NCI-H82 treated with DMSO at 0.1 percent for 48 hours (cell line): ENCODE data around the gene PRKCB.
A peak's percentile ranks its signal among the peaks of the same experiment; 100 is the strongest.

ENCODE experiments used
- DNase-seq: peaks from one replicate; lab custom pipeline; 2025; ENCODE audit not compliant: unreplicated experiment; lab: John Stamatoyannopoulos, UW

Gene PRKCB

DNA sequence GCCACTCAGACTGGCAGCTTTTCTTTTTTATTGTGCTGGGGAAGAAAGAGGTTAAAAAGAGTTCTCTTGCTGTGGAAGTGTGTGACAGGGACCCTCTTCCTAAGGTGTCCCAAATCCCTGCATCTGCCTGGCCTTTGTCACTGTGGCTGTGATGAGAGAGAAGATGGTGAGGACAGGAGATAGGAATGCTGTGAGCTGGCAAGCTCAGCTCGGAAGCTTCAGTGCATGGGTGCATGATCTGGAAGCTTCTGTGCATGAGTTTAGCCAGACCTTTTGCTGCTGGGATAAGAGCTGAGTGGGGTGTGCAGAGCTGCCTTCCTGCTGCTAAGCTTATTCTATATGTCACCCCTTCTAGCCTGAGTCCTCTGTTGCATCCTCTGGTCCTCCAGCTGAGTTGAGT is 317.0 kb downstream of the PRKCB start:
- no peak for DNase-seq

DNA sequence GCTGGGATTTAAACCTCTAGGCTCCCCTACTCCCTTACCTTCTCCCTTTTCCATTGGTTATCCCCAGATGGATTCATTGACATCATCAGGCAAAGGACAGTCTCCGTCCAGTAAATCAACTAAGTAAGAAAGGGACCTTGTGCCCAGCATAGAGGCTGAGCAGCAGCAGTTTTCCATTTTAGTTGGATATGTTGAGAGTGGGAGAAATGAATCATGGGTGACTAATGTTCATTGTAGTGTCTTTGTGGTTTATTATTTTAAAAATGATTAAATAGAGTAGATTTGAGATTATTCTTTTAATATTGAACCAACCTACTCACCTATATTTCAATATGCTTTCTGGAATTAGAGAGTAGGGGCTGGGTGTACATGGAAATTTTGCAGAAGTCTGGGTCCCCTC is 321.0 kb downstream of the PRKCB start:
- DNase-seq = no peak

DNA sequence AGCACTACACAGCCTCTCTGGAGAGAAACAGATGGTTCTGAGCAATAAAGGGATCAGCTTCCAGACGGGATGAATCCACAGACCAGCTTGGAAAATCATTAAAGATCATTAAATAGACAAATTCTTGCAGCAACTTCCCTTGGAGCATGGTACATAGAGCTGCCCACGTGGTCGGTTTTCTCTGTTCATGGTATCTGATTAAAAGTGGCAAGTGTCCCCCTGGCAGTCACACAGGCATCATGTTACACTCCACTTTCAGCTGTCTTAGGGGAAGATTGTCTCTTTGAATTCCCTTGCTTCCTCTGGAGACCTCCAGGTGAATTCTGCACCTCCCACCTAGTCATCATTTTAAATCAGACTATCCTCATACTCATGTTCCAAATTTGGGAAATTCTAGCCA is 328.2 kb downstream of the PRKCB start:
- DNase-seq = peak; percentile 18

DNA sequence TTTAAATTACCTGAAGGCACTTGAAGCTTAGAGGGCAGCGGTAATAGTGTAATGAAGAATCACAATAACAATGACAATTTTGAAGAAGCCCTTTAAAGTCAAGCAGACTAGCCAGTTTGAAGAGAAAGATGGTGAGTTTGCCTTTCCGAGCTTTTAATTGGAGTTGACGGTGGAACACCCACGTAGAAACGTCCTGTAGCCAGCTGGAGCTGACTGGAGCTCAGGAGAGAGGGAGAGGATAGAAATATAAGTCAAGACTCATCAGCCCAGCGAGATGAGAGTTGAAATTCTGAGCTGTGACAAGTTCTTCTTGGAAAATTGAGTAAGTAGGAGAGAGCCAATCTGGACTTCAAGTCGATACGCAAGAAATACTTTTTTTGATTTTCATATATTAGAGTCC is 328.6 kb downstream of the PRKCB start:
- DNase-seq = no peak

DNA sequence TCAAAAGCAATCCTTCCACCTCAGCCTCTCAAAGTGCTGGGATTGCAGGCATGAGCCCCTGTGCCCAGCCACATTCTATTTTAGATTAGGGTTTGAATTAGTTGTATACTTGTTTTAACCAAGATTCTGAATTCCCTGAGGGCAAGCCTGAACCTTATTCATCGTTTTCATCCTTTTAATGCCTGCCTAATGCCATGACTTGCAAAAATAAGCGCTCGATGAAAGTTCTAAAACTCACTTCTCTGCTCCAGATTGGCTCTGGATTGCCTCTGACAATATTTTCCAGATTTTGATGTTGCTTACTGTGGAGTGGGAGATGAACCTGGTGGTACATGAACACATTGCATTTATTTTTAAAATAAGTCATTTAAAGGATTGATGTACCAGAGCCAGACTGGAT is 329.5 kb downstream of the PRKCB start:
- DNase-seq = no peak

DNA sequence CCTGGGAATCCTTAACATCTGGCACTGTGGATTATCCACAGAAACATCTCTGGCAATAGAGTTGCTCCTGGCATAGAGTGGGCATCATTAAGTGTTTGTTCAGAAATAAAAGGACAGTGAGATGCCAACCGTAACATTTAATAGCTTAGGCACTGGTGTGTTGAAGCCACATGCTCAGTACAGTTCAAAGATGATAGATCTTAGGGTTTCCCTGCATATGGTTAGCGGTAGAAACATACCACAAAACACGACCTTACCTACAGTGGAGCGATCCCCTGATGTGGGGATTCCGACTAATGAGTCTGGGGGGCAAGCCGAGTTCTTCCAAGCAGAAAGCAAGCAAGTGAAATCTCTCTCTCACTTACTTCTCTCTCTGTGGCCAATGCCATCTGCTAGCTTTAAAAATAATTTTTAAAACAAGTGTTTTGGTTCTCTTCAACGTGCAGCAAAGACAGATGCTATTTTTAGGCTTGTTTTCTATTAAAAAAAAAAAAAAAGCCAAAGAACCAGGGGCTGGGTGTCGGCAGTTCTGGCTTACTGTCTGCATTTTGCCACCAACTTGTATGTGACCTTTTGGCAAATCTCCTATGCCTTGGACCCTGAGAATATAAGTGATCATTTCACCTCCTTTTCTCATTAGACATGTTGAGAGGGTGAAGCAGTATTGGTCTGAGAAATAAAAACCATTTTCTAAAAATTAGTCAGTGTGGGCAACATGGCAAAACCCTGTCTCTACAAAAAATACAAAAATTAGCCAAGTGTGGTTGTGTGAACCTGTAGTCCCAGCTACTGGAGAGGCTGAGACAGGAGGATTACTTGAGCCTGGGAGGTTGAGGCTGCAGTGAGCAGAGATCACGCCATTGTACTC is 331.1 kb downstream of the PRKCB start:
- no peak for DNase-seq

DNA sequence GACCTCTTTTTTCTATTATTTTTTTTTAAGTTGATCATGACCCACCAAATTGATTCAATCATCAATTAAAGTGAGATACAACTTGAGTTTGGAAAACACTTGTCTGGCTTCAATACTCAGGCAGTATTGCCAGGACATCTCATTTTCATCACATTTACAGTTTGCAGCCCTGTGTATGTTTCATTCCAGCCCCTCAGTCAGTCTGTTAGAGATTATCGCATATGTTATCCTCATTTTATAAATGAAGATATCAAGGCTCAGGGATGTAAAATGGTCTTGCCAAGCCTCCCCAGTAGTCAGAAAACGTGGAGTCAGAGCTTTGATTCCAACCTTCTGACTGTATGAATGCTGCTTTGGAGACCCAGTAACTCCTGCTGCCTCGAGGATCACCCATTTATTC is 333.1 kb downstream of the PRKCB start:
- DNase-seq = no peak

DNA sequence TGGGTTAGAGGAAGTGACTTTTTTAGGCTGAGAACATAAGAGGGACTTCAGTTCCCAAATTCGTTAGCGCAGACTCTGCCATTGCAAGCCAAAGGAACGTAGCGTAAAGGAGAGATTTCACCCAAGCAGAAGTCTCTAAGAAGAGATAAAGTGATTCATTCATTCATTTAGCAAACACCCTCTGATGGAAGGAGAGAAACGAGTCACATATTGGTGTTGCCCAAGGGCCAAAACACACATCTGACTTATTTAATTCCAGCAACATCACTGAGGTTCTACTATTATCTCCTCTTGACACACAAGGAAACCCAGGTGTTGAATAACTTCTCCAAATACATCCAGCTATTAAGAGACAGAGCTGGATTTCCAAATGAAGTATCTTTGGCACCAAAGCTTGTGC is 334.6 kb downstream of the PRKCB start:
- no peak for DNase-seq

DNA sequence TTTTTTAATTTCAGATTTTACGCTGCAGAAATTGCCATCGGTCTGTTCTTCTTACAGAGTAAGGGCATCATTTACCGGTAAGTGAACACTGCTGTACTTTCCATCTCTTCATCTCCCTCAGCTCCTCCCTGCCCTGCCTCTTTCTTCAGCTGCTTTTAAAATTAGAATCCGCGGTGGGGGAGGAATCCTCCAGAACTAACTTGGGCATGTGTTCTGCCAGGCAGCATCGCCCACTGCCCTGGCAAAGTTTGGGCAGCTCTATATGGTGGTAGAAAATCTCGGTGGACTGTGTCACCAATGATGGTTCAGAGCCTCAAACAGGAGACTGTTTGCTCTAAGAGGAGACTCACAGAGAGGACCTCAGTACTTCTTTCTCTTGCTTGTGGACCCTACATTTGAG is 338.7 kb downstream of the PRKCB start:
- DNase-seq = no peak

DNA sequence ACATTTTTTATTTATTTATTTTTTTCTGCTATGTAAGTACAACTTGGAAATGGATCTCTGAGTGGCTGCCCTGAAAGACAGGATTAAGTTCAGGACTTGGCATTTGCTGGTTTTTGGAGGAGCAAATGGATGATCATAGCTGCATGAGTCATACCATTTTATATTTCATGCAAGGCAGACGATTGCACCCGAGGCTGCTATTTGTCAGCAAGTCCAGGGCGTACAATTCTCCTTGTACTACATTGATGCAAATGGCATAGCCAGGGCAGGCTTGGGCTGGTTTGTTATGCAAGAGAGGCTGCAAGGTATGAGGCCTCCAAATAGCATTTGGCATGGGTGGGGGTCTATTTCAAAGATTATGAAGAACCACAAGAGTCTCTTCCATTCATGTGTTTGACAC is 339.2 kb downstream of the PRKCB start:
- DNase-seq = no peak

DNA sequence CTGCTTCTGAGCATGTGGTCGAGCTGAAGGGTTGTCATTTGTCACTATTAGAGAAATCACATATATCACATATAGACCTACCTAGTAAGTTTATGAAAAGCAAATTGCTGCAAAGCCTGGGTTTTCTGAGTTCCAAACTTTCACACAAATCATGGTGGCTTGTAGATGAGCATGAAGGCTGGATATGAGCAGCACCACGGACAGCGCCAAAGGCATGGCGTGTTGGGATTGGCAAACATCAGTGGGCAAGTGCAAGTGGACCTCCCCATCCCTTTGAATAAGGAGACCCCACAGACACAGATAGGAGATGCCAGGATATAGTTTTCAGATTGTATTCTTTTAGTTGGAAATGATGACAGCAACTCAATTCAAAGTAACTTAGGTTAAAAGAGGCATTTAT is 342.7 kb downstream of the PRKCB start:
- no peak for DNase-seq

DNA sequence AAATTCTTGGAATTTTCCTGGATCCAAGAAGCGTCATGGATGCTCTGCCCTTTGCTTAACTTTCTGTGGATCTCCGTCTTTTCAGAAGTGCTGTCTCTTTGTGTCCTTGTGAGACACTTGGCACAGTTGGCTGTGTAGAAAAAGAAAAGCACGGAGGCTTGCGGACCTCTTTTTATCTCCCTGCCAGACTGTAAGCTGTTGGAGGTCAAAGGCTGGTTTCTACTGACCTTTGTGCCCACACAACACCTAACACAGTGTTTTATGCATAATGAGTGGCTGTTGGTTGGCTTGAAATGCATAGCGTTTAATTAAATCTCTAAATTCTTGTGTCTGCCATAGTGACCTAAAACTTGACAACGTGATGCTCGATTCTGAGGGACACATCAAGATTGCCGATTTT is 344.7 kb downstream of the PRKCB start:
- DNase-seq = no peak

DNA sequence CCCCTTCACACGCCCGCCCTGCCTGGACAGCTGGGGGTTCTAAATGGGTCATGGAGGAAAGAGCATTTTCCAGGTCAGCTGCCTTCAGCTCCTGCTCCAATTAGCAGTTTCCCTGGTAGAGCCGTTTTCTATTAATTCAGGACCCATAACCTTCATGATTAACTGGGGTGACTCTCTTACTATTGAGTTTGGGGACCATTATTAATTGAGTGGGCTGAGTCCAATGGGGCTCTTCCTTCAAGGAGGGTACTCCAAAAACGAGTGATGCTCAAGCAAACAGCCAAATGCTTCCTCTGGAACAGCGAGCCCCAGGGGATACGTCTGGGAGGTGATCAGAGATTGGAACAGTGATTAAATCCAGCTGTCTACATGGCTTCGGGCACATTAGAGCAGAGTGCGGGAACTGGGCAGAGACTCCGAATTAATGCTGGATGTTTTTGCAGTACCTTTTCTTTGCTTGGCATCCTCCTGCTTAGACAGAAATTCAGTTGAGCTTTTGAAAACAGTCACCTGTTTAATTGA is 352.3 kb downstream of the PRKCB start:
- DNase-seq = no peak

DNA sequence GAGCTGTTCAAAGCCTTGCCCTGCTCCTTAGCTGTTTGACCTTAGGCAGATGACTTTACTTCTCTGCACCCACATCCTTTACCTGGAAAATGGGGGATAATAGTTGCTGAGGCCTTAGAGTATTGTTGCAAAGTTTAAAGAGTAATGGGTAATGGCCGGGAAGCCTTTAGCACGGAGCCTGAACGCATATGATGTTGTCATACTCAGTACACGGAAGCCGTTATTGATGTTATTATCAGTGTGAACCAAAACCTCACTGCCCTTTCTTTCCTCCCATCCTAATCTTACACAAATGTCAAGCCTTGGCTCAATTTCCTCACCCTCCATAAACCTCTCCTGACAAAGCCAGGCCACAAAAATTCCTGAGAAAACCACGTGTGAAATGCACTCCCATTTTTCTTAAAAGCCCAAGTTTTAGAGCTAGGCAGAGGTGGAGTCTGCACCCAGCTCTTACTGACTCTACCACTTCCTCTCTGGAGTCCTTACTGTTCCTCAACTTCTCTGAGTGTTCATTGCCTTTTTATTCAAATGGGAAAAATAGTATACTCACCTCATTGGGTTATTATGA is 353.1 kb downstream of the PRKCB start:
- DNase-seq = no peak

DNA sequence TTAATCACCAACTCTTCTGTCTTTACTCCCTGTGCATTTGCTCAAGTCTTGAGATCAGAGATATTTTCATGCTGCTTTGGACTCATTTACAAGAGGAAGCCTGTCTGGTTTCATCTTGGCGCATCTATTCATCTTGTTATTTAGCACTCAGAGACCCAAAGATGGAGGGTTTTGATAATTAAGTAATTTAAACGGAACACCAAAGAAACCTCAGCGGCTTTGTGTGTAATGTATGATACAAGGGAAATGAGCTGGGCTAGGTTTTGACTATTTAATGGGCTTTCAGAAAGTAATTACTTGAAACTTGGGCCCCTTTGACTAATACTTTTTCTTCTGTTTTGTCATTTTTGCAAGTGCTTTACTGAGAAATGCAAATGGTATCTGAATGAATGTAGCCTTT is 354.2 kb downstream of the PRKCB start:
- no peak for DNase-seq

DNA sequence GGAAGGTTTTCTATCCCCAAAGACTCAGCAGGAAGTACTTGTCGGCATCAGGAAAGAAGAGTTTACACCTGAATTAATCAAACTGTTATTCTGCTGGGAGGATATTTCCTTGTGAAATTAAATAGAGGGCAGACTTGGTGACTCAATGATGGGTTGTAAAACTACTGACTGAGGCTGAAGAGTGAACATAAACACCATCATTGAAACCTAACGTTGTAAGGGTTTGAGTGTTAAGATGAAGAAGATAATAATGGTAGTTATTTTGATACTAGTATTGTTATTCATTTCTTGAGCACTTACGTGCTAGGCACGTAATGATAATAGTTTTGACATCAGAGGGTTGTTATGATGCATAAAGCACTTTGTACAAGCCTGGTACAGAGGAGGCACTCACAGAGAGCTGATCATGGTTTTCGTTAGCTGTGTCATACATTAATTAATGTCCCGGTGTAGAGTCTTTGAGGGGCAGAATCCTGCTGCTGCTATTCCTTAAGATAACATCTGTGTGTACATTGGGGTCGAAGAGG is 356.2 kb downstream of the PRKCB start:
- DNase-seq = no peak

DNA sequence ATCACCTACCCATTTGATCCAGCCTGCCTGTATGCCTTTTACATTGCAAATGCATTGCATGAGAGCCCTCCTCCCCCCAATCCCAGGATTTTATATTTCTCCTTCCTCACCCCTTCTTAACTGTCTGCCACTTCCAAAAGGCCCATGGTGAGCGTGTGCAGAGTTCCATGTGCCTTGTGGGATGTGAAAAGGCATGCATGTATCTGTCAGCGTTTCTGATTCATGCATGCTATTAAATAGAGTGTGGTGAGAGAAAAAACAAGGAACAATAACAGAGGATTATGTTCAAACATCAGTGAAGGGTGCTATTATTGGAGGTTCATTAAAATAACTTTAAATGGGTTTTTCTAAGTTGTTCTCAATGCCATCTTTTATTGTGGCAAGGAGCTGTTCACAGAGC is 359.4 kb downstream of the PRKCB start:
- DNase-seq = no peak

DNA sequence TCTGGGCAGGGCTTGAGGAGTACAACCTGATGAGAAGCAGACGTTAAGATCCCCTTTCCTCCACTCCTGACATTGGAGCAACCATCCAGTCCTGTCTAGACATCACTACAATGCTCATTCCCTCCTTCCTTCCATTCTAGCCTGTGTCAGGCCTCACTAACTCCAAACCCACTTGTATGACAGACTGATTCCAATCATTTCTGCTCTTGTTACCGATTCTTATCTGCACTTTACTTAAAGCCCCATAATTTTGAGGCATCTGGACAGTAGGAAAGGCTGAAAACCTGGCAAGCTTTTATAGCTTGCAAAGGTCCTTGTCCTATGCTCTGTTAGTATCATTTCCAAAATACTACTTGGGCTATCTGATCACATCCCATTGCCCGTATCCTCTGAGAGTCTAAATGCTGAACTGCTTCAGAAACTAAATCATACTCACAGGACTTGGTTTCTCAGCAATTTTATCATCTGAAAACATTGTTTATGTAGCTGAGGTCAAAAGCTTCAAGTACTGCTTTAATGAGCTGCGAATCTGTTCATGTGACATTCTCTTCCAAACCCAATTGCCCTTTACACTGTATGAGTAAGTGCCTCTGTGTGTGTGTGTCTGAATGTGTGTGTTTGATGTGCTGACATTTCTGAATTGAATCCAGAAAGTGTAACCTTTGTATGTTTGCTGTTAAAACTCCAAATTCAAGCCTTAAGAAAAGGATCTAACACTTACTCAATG is 363.2 kb downstream of the PRKCB start:
- DNase-seq = no peak

DNA sequence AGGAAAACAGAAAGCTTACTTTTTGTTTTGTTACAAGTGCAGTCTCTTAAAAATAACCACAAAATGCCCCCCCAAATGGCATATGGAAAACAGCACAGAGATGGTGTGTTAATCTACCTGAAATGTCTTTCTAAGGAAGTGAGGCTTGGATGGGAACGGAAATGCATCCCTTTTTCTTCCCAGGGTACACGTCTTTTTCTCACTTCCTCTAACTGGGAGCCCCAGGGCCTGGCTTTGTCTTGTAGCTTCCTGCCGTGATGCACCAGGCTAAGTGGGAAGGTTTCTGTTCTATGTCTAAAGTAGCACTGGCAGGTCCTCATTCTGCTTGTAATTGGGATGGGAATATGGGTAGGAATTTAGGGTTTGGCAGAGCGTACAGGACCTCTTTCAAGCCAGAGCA is 367.9 kb downstream of the PRKCB start:
- no peak for DNase-seq

DNA sequence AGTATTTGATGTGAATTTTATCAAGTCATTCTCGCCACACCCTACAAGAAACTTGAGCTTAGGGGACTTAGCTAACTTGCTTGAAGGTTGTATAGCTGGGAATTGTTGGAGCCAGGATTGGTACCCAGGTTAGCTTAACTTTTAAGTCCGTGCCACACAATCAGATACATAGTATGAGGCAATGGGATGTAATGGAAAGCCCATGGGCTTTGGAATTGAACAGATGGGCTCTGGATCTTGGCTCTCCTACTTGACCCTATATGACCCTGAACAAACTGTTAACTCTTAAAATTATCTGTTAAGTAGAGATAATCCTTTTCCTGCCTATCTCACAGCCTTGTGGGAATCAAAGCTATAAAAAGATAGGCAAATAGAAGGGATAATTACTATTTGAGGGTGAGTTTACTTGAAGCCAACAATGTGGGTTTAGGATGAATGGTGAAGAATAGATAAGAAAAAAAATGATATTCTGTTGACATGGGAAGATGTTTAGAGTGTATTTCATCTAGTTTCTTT is 368.4 kb downstream of the PRKCB start:
- peak; percentile 85 for DNase-seq

DNA sequence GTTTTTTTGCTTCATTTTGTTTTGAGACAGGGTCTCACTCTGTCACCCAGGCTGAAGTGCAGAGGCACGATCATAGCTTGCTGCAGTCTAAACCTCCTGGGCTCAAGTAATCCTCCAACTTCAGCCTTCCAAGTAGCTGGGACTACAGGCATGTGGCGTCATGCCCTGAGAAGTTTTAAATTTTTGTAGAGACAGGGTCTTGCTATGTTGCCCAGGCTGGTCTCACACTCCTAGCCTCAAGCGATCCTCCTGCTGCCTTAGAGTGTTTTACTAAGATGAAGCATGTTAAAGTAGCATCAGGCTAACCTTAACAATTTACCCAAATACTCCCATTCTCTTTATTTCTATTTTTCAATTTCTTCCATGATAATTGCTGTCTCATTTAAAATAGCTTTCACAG is 371.1 kb downstream of the PRKCB start:
- no peak for DNase-seq

DNA sequence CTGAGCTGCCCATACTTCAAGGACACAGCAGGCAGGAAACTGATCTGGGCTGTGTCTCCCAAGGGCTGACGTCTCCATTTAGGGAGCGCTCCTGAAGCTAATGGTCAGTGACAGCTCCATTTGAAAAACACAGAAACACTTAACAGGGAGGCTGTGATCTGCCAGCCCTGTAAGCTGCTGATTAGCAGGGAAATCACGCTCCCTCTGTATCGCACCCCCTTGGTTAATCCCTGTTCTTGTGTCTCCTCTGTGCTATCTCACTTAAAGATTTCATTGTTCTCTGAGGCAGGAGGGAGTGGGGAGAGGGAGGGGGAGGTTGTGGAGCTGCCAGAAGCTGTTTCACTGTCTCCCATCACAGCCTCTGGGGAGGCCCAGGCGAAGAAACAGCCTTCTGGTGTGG is 372.9 kb downstream of the PRKCB start:
- peak; percentile 46 for DNase-seq
